ENCODE results near the gene PUSL1.

The PUSL1 gene

DNA sequence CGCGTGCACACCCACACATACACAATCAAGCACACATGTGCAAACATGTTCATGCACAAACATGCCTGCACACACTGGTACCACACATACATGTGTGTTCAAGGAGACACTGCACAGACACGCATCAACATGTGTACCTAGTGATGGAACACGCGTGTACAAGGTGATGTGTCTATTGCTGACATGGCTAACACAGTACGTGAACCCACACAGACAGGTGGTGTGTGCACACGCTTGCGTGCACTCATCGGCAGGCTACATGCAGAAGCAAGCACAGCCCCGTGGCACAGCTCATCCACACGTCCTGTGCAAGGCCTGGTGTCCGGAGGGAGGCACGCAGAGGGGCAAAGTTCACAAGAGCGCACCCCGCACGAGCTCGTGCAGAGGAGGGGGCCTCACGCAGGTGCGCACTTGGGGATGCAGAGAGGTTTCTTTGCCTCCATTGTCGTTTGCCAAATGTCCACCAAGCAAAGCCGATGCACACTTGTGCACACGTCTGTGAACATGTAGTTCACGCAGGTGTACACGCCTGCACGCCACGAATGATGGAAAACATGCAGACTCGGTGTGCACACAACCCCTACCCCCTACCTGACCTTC is 1.6 kb upstream of the PUSL1 start:
- TF ChIP-seq, protein P1, sequence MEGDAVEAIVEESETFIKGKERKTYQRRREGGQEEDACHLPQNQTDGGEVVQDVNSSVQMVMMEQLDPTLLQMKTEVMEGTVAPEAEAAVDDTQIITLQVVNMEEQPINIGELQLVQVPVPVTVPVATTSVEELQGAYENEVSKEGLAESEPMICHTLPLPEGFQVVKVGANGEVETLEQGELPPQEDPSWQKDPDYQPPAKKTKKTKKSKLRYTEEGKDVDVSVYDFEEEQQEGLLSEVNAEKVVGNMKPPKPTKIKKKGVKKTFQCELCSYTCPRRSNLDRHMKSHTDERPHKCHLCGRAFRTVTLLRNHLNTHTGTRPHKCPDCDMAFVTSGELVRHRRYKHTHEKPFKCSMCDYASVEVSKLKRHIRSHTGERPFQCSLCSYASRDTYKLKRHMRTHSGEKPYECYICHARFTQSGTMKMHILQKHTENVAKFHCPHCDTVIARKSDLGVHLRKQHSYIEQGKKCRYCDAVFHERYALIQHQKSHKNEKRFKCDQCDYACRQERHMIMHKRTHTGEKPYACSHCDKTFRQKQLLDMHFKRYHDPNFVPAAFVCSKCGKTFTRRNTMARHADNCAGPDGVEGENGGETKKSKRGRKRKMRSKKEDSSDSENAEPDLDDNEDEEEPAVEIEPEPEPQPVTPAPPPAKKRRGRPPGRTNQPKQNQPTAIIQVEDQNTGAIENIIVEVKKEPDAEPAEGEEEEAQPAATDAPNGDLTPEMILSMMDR (conservative IDR thresholded peaks at IDR 0.05; ENCODE audit: low read depth, low read length), result no peak
- peak overlapping the region; percentile 61 for H3K4me3 ChIP-seq (ENCODE audit: low read length)
- no peak for DNase-seq (ENCODE audit: low read depth)

DNA sequence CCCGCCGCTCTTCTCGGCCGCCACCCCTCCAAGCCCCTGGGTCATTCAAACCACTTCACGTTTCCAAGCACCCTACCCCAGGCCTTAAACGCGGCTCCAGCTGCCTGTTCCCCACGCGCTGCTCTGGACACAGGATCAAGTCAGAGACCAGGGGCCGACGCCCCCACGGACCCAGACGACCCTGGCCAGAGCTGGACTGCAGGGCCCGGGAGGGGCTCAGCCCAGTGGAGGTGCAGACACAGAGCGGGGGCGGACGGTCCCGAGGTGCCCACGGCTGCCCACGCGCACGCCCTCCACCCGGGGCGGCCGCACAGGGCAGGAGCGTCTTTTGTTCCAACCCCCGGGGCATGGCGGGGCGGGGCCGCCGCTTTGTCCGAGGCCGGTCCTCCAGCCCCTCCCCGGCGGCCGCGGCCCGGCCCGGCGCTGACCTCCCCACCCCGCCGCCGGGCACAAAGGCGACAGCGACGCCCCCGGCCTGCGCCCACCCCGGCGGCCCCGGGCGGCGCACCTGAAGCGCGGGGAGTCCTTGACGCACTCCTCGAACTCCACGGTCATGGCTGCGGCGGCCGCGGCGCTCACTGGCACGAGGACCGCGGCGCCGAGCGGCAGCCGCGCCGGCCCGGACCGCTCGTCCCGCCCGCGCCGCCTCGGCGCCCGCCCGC is 1.0 kb upstream of the PUSL1 start:
- peak overlapping the region; percentile 61 for H3K4me3 ChIP-seq (ENCODE audit: low read length)
- no peak for DNase-seq (ENCODE audit: low read depth)
- TF ChIP-seq, protein P1 (conservative IDR thresholded peaks at IDR 0.05; ENCODE audit: low read depth, low read length), result no peak

DNA sequence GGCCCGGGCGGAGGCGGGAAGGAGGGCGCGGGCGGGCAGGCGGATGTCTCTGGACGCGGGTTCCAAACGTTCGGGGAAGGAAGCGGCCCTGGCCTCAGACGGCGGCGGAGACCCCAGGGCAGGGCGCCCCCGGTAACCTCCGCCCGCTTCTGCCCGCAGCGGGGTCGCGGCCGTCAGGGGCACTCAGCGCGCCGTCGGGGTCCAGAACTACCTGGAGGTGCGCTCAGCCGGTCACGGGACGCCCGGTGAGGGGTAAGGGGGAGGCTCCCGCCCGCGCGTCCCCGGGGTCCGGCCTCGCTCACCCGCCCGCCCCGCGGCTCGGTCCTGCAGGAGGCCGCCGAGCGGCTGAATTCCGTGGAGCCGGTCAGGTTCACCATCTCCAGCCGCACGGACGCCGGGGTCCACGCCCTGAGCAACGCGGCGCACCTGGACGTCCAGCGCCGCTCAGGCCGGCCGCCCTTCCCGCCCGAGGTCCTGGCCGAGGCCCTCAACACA is 406 bp downstream of the PUSL1 start:
- H3K4me3 ChIP-seq (ENCODE audit: low read length), result peak overlapping the region; percentile 48
- no peak for DNase-seq (ENCODE audit: low read depth)
- TF ChIP-seq, protein P1 (conservative IDR thresholded peaks at IDR 0.05; ENCODE audit: low read depth, low read length), result no peak

DNA sequence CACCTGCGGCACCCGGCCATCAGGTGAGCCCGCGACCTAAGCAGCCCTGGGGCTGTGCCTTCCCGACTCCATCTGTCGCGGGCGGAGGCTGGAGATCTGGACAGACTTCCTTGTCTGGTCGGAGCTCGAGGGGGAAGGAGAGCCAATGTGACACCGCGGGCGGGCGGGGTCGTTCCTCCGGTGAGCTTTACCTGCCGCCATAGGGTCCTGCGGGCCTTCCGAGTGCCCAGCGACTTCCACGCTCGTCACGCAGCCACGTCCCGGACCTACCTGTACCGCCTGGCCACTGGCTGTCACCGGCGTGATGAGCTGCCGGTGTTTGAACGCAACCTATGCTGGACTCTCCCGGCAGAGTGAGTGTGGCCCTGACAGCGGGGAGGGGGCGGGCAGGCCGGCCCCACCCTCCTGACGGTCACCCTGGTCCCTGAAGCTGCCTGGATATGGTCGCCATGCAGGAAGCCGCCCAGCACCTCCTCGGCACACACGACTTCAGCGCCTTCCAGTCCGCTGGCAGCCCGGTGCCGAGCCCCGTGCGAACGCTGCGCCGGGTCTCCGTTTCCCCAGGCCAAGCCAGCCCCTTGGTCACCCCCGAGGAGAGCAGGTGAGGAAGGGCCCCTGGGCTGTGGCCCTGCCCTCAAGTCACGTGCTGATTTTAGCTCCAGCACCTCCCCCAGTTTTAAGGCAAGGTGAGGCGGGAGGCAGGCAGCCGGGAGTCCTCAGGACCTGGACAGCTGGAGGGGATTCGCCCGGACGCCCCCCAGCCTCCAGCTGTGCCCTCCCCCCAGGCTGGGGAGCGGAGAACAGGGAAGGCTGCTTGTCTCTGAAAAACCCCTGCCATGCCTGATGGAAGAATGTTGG is 1.1 kb downstream of the PUSL1 start:
- TF ChIP-seq, protein P1 (conservative IDR thresholded peaks at IDR 0.05; ENCODE audit: low read depth, low read length), result no peak
- H3K4me3 ChIP-seq (ENCODE audit: low read length), result peak overlapping the region; percentile 48
- DNase-seq (ENCODE audit: low read depth), result no peak

DNA sequence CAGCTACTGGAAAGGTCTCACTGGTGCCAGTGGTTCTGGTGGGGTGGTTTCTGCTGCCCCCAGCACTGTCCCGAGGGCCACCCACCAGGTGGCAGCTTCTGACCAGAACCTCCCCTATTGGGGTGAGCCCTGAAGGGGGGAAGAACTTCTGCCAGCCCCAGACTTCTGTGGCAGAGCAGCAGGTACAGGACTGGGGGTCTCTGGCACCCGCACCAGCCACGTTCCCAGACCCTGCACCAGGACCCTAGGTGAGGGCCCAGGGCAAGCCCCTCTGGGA is 1.6 kb downstream of the PUSL1 start:
- no peak overlapping the region for H3K4me3 ChIP-seq (ENCODE audit: low read length)
- TF ChIP-seq, protein P1 (conservative IDR thresholded peaks at IDR 0.05; ENCODE audit: low read depth, low read length), result no peak
- no peak for DNase-seq (ENCODE audit: low read depth)

DNA sequence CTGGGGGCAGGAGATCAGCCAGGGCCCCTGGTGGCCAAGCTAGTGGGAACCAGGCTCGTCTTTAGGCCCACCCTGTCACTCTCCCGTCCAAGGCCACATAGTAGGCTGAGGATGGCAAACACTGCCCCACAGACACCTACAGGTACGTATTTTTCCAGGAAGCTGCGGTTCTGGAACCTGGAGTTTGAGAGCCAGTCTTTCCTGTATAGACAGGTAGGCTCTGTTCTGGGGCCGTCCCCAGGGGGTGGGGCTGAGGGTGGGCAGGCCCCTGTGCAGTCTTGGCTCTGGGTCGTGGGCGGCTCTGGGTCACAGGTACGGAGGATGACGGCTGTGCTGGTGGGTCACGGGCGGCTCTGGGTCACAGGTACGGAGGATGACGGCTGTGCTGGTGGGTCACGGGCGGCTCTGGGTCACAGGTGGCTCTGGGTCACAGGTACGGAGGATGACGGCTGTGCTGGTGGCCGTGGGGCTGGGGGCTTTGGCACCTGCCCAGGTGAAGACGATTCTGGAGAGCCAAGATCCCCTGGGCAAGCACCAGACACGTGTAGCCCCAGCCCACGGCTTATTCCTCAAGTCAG is 2.2 kb downstream of the PUSL1 start:
- no peak overlapping the region for H3K4me3 ChIP-seq (ENCODE audit: low read length)
- DNase-seq (ENCODE audit: low read depth), result no peak
- TF ChIP-seq, protein P1 (conservative IDR thresholded peaks at IDR 0.05; ENCODE audit: low read depth, low read length), result no peak
